HepG2 (cell line): ENCODE results near the gene ENTPD2. TPM values are rescaled to one million over a fixed set of nuclear protein-coding genes. Genes with fewer than 3 reads are reported as not detected.

Source experiments
- ATAC-seq: fragments of 200-7000 bp; cut with Tn5 transposase; 3 replicates; pipeline ENCODE4 v1.9.1; 2020; ENCODE audit warnings: mild to moderate bottlenecking, moderate library complexity
- BruUV-seq: library from RNA; stranded (reverse); fragments of 400-500 nt; replicated peaks from 2 replicates; lab custom pipeline; 2021; lab: Mats Ljungman, UMichigan
- CTCF ChIA-PET: fragments of 300-600 bp; formaldehyde crosslinking; extraction: SDS; loops from one replicate; lab custom pipeline; 2021; ENCODE audit warnings: low total read pairs, inconsistent platforms, low intra/inter-chr PET ratio; lab: Yijun Ruan, JAX
- POLR2A ChIA-PET: fragments of 350-600 bp; sonication (Branson Sonifier 250); formaldehyde crosslinking; loops from one replicate; lab custom pipeline; 2020; ENCODE audit warnings: antibody characterized with exemption, inconsistent platforms; lab: Yijun Ruan, JAX
- DNase-seq: peaks from one replicate; pipeline ENCODE4 v3.0.0-alpha.2; 2015; ENCODE audit warnings: low spot score
- FAIRE-seq: peaks from 3 replicates; lab custom pipeline; 2011; peaks lifted over from hg19 to GRCh38; lab: Jason Lieb, UNC
- H2AFZ ChIP-seq: one replicate; pipeline ENCODE4 v1.6.1; 2011; ENCODE audit warnings: low read length, inconsistent platforms
- H3K27ac ChIP-seq: fragments of 300-600 bp; 3 replicates; pipeline ENCODE4 v1.8.0; 2011; ENCODE audit warnings: mixed run types, mild to moderate bottlenecking, mixed read lengths, low read length, inconsistent platforms; ENCODE audit not compliant: insufficient read depth; ENCODE audit errors: extremely low read length
- H3K27me3 ChIP-seq, 2 experiments: fragments of 200-600 bp in 1 of 2; 2 replicates in 1 of 2; 3 replicates in 1 of 2; pipeline versions ENCODE4 v1.6.0 to v1.8.0; 2011; ENCODE audit warnings: low read length in 2 of 2, mild to moderate bottlenecking in 2 of 2, moderate library complexity in 2 of 2, inconsistent platforms in 1 of 2; ENCODE audit not compliant: insufficient read depth in 2 of 2, control insufficient read depth in 1 of 2
- H3K36me3 ChIP-seq, 2 experiments: fragments of 200-600 bp in 1 of 2; replicated peaks in 1 of 2; 2 replicates in 1 of 2; 3 replicates in 1 of 2; pipeline versions ENCODE4 v1.5.1 to v1.8.0; 2011; ENCODE audit warnings: low read length in 2 of 2, inconsistent platforms in 1 of 2; ENCODE audit not compliant: insufficient read depth in 2 of 2, control insufficient read depth in 1 of 2
- H3K4me1 ChIP-seq: 2 replicates; pipeline ENCODE4 v1.5.1; 2012; ENCODE audit warnings: low read length, inconsistent platforms; ENCODE audit not compliant: insufficient read depth
- H3K4me2 ChIP-seq: 2 replicates; pipeline ENCODE4 v1.6.0; 2011; ENCODE audit warnings: low read depth, low read length, inconsistent platforms
- H3K4me3 ChIP-seq, 3 experiments: fragments of 200-600 bp in 1 of 3; sonication (generic), shearing (Covaris generic) in 1 of 3; replicated peaks in 1 of 3; 2 replicates each; pipeline ENCODE4 v1.5.1; 2011 to 2016; ENCODE audit warnings: low read length in 3 of 3, inconsistent platforms in 2 of 3, low read depth in 2 of 3, mild to moderate bottlenecking in 2 of 3, control low read depth in 1 of 3, mixed read lengths in 1 of 3; ENCODE audit not compliant: insufficient read depth in 1 of 3
- H3K79me2 ChIP-seq: one replicate; pipeline ENCODE4 v1.6.1; 2011; ENCODE audit warnings: low read length, inconsistent platforms; ENCODE audit not compliant: insufficient read depth
- H3K9ac ChIP-seq: 2 replicates; pipeline ENCODE4 v1.6.0; 2011; ENCODE audit warnings: mild to moderate bottlenecking, low read depth, low read length, inconsistent platforms; ENCODE audit not compliant: insufficient read depth
- H3K9me3 ChIP-seq: 2 replicates; pipeline ENCODE4 v1.5.1; 2012; ENCODE audit warnings: mild to moderate bottlenecking, low read length
- H4K20me1 ChIP-seq: 2 replicates; pipeline ENCODE4 v1.6.0; 2011; ENCODE audit warnings: inconsistent platforms, mild to moderate bottlenecking, low read length, moderate library complexity; ENCODE audit not compliant: insufficient read depth
- ZNF230 ChIP-seq: sonication (generic); formaldehyde crosslinking; IDR thresholded peaks from 2 replicates; pipeline ENCODE4 v1.4.0; 2020; ENCODE audit warnings: mild to moderate bottlenecking, missing genetic modification reagents
- ZNF354B ChIP-seq: sonication (generic); formaldehyde crosslinking; IDR thresholded peaks from 2 replicates; pipeline ENCODE4 v1.8.0; 2022; ENCODE audit warnings: mild to moderate bottlenecking, missing genetic modification reagents
- ZNF629 ChIP-seq: sonication (generic); formaldehyde crosslinking; conservative IDR thresholded peaks from 2 replicates; pipeline ENCODE4 v1.5.0; 2020; ENCODE audit warnings: missing genetic modification reagents
- ZNF768 ChIP-seq: sonication (generic); formaldehyde crosslinking; IDR thresholded peaks from 2 replicates; pipeline ENCODE4 v1.4.0; 2020; ENCODE audit warnings: missing genetic modification reagents
- ZSCAN21 ChIP-seq: sonication (generic); formaldehyde crosslinking; IDR thresholded peaks from 2 replicates; pipeline ENCODE4 v1.8.0; 2022; ENCODE audit warnings: mild to moderate bottlenecking, missing genetic modification reagents, moderate library complexity, borderline replicate concordance
- WGBS: methylation state at CpG from one replicate; pipeline ENCODE4 v1.1.6; 2017; ENCODE audit warnings: low lambda C conversion rate; 5-methylcytosine and 5-hydroxymethylcytosine counted together
- in situ Hi-C: cut with HindIII; loops from 2 replicates; pipeline ENCODE4 v1.10.0; 2017; ENCODE audit warnings: low pct_unique_long_range_greater_than_20kb; ENCODE audit not compliant: extremely low pct_ligation_motif_present
- intact Hi-C: fragments of 100-400 bp; cut with micrococcal nuclease; formaldehyde crosslinking; loops from one replicate; pipeline ENCODE4 v1.10.0; 2022; ENCODE audit not compliant: unreplicated experiment
- polyA plus RNA-seq, 8 experiments: library from polyadenylated mRNA; depleted of rRNA in 3 of 8; stranded (reverse) in 7 of 8; unstranded in 1 of 8; fragments of >200 nt; fragmentation: Illumina TruSeq in 4 of 8; extraction: Trizol in 4 of 8; gene quantifications; 2 replicates each; pipeline versions ENCODE4 v1.2.1 to v1.2.3, GENCODE V29; 2011 to 2016; ENCODE audit warnings: low read depth in 4 of 8, missing spikeins in 1 of 8, mixed read lengths in 1 of 8; ENCODE audit not compliant: insufficient read depth in 1 of 8
- total RNA-seq, 5 experiments: library from RNA; depleted of rRNA; stranded (reverse); fragments of >200 nt; fragmentation: Illumina TruSeq; extraction: Trizol; gene quantifications; 2 replicates each; pipeline ENCODE4 v1.2.3, GENCODE V29; 2016; ENCODE audit warnings: low read depth in 1 of 5
- TF ChIP-seq, protein P1 (sequence below), 2 experiments: fragments of 450-650 bp in 1 of 2; sonication (generic) in 1 of 2; formaldehyde crosslinking in 1 of 2; IDR thresholded peaks; 2 replicates each; pipeline versions ENCODE4 v1.6.1 to v1.8.0; 2016 to 2022; ENCODE audit warnings: antibody characterized with exemption in 1 of 2, mild to moderate bottlenecking in 1 of 2, missing genetic modification reagents in 1 of 2

The ENTPD2 gene
- total and polyA plus RNA-seq, 2 of the 13 experiments (the other 11 are each of a cell fraction or from before 2014, with no cell fraction given), result 0.95 to 3.2 TPM

DNA sequence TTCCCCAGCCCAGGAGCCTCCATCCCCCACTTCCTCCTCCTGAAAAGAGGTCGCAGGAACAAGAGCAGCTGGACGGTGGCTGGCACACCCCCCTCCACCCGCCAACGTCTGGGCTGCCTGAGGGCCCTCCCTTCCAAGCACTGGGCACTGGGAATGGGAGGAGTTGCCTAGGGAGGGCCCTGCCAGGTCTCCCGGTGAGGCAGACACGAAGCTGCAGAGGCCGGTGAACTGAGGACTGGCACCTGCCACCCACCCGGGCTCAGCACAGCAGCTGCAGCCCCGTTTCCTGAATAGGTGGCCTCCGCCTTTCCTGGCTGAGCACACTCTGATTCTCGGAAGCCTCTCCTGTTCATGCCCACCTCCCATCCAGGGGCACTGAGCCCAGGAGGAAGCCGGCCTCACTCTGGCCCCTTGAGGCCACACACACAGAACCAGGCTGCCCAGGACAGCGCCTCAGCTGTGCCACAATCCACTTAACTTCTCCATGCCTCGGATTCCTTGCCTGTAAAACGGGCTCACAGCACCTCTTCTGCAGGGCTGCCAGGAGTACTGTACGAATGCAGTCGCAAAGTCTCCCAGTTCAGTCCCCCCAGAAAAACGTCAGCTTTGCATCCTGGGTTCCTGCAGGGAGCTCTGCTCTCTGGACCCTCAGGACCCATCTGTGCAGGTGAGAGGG, 9.2 kb downstream of the ENTPD2 start:
- no peaks in the 10 kb centered on the region for H3K79me2 ChIP-seq
- WGBS, result 15% methylated on average over 9 of the region's 18 CpGs
- ChIA-PET POLR2A (no interaction called here), CTCF (interaction anchor here (2.8 kb wide), 1 partner anchor 19 kb away, joined by 16 read pairs; no protein-coding TSS in a partner anchor)
- H3K9me3 ChIP-seq, result no peaks in the 10 kb centered on the region
- H3K27ac ChIP-seq, result no peak overlapping the region
- H4K20me1 ChIP-seq, result peaks cover 3% of the 10 kb centered on the region; the same call in 1 of the 2 replicates
- H3K4me2 ChIP-seq, result peak overlapping the region; percentile 84
- H3K36me3 ChIP-seq, result no peaks in the 10 kb centered on the region
- no peak overlapping the region for H3K9ac ChIP-seq
- peak overlapping the region in 2 of 3 experiments; percentile 54 to 77; a peak in 4 of 6 replicates for H3K4me3 ChIP-seq
- FAIRE-seq (no peak), DNase-seq (no peak), ATAC-seq (no peak)
- in situ Hi-C loops (loop anchor here (10.0 kb wide), 1 partner anchor 270 kb away; no protein-coding TSS in a partner anchor), intact Hi-C loops (no loop called here)
- peaks cover 3 to 27% of the 10 kb centered on the region in 2 experiments; a peak in 4 of 5 replicates for H3K27me3 ChIP-seq
- H3K4me1 ChIP-seq, result peaks cover 25% of the 10 kb centered on the region
- no TSS peak for BruUV-seq
- TF ChIP-seq ZNF354B, result no peak
- peak; percentile 54; the same call in 1 of the 2 replicates for TF ChIP-seq ZNF768 (CRISPR knock-in tag)
- TF ChIP-seq, protein P1, sequence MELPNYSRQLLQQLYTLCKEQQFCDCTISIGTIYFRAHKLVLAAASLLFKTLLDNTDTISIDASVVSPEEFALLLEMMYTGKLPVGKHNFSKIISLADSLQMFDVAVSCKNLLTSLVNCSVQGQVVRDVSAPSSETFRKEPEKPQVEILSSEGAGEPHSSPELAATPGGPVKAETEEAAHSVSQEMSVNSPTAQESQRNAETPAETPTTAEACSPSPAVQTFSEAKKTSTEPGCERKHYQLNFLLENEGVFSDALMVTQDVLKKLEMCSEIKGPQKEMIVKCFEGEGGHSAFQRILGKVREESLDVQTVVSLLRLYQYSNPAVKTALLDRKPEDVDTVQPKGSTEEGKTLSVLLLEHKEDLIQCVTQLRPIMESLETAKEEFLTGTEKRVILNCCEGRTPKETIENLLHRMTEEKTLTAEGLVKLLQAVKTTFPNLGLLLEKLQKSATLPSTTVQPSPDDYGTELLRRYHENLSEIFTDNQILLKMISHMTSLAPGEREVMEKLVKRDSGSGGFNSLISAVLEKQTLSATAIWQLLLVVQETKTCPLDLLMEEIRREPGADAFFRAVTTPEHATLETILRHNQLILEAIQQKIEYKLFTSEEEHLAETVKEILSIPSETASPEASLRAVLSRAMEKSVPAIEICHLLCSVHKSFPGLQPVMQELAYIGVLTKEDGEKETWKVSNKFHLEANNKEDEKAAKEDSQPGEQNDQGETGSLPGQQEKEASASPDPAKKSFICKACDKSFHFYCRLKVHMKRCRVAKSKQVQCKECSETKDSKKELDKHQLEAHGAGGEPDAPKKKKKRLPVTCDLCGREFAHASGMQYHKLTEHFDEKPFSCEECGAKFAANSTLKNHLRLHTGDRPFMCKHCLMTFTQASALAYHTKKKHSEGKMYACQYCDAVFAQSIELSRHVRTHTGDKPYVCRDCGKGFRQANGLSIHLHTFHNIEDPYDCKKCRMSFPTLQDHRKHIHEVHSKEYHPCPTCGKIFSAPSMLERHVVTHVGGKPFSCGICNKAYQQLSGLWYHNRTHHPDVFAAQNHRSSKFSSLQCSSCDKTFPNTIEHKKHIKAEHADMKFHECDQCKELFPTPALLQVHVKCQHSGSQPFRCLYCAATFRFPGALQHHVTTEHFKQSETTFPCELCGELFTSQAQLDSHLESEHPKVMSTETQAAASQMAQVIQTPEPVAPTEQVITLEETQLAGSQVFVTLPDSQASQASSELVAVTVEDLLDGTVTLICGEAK (IDR thresholded peaks at IDR 0.05), result no peak
- TF ChIP-seq, protein P1 (CRISPR knock-in tag; IDR thresholded peaks at IDR 0.05), result 0 out of 2 replicates have a peak, but pooled peaks have one; percentile 24
- TF ChIP-seq ZNF629 (CRISPR knock-in tag), result peak; percentile 52; the same call in 1 of the 2 replicates
- no peak for TF ChIP-seq ZNF230 (CRISPR knock-in tag)
- TF ChIP-seq ZSCAN21 (CRISPR knock-in tag), result 0 out of 2 replicates have a peak, but pooled peaks have one; percentile 18
- H2AFZ ChIP-seq, result no peak overlapping the region
